Activated T-helper 17 cell treated with anti-CD3 and anti-CD28 coated beads, Interleukin-2, amount 50 U/mL, for 72 hours (primary cell): ENCODE data around the gene CAPZA2. TPM values are rescaled to one million over a fixed set of nuclear protein-coding genes. Genes with fewer than 3 reads are reported as not detected.

Experiments
- ATAC-seq: fragments of 150-1000 bp; cut with Tn5 transposase; replicated peaks from 2 replicates; pipeline ENCODE4 v1.10.0; 2021; ENCODE audit warnings: mild to moderate bottlenecking, moderate library complexity
- H3K27ac Mint-ChIP-seq: one replicate; pipeline ENCODE4 v1.8.0; 2022; ENCODE audit warnings: mixed read lengths
- H3K27me3 Mint-ChIP-seq: one replicate; pipeline ENCODE4 v1.8.0; 2022; ENCODE audit warnings: mixed read lengths
- H3K36me3 Mint-ChIP-seq: one replicate; pipeline ENCODE4 v1.8.0; 2022; ENCODE audit warnings: low read depth, mild to moderate bottlenecking, mixed read lengths
- H3K4me1 Mint-ChIP-seq: one replicate; pipeline ENCODE4 v1.8.0; 2022; ENCODE audit warnings: mixed read lengths
- H3K4me3 Mint-ChIP-seq: one replicate; pipeline ENCODE4 v1.8.0; 2022; ENCODE audit warnings: mild to moderate bottlenecking, mixed read lengths
- H3K9me3 Mint-ChIP-seq: one replicate; pipeline ENCODE4 v1.8.0; 2022; ENCODE audit warnings: mixed read lengths
- total RNA-seq, 2 donors: library from RNA; stranded (reverse); gene quantifications; one replicate each; pipeline ENCODE4 v1.2.3, GENCODE V29; 2022

CAPZA2 gene
- total RNA-seq, 2 donors from 2014 or later: 108 to 181 TPM

DNA sequence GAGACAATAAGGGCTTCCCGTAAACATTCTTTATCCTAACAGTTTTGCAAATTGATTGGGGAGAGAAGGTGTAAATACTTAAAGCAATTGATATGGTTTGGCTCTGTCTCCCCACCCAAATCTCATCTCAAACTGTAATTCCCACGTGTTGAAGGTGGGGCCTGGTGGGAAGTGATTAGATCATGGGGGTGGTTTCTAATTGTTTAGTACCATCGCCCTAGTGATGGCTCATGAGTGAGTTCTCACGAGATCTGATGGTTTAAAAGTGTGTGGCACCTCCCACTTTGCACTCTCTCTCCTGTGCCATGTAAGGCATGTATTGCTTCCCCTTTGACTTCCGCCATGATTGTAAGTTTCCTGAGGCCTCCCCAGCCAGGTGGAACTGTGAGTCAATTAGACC, 22.1 kb upstream of the CAPZA2 start:
- Mint-ChIP-seq H3K27ac (no peak overlapping the region), H3K4me3 (no peak overlapping the region), H3K9me3 (no peaks in the 10 kb centered on the region), H3K36me3 (no peaks in the 10 kb centered on the region), H3K4me1 (no peaks in the 10 kb centered on the region), H3K27me3 (peaks cover 19% of the 10 kb centered on the region)
- ATAC-seq: no peak

DNA sequence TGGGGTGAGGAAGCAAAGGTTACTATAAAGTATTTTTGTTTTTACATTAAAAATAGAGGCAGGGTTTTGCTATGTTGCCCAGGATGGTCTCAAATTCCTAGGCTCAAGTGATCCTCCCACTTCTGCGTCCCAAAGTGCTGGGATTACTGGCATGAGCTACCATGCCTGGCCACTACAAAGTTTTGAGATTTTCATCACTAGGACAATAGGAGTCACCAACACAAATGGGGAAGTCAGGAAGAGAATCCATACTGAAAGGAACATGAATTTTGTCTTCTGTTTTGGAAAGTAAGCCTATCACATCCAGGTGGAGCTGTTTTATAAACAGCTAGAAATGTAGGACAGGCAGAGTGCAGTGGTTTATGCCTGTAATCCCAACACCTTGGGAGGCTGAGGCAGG, 20.0 kb upstream of the CAPZA2 start:
- Mint-ChIP-seq H3K27me3 (peaks cover 23% of the 10 kb centered on the region), H3K4me1 (no peaks in the 10 kb centered on the region), H3K9me3 (no peaks in the 10 kb centered on the region), H3K36me3 (no peaks in the 10 kb centered on the region), H3K27ac (no peak overlapping the region), H3K4me3 (no peak overlapping the region)
- ATAC-seq: no peak

DNA sequence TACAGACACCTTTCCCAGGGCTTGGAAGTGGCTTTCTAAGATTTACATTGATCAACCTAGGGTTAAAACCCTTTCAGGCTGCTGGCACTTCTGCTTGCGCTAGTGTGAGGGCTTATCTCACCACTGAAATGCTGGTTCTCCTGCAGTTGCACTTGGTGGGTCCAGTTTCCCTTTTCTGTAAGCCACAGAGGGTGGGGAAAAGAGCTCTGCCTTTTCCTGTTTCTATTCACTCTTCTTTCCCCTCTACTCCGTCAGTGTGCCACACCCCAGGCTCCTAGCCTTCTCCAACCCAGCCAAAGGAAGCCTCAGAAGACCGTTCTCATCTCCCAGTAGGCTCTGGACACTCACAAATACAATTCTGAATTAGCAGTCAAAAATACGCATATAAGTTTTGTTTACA, 19.0 kb upstream of the CAPZA2 start:
- H3K27me3 Mint-ChIP-seq: peaks cover 24% of the 10 kb centered on the region
- ATAC-seq: no peak
- no peak overlapping the region for H3K4me3 Mint-ChIP-seq
- H3K4me1 Mint-ChIP-seq: no peaks in the 10 kb centered on the region
- no peaks in the 10 kb centered on the region for H3K36me3 Mint-ChIP-seq
- no peaks in the 10 kb centered on the region for H3K9me3 Mint-ChIP-seq
- no peak overlapping the region for H3K27ac Mint-ChIP-seq

DNA sequence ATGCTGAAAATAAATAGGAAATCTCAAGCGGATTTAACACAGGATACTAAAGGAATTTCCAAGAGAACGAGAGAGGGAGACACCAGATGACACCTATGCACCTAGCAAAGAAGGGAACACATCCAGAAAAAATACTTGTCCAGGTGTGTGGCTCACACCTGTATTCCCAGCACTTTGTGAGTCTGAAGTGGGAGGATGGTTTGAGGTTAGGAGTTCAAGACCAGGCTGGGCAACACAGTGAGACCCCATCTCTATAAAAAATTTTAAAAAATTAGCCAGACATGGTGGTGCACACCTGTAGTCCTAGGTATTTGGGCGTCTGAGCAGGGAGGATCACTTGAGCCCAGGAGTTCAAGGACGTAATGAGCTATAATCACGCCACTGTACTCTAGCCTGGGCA, 11.2 kb upstream of the CAPZA2 start:
- H3K9me3 Mint-ChIP-seq: no peaks in the 10 kb centered on the region
- H3K27me3 Mint-ChIP-seq: peaks cover 18% of the 10 kb centered on the region
- ATAC-seq: no peak
- H3K4me3 Mint-ChIP-seq: no peak overlapping the region
- no peaks in the 10 kb centered on the region for H3K36me3 Mint-ChIP-seq
- H3K4me1 Mint-ChIP-seq: no peaks in the 10 kb centered on the region
- H3K27ac Mint-ChIP-seq: no peak overlapping the region

DNA sequence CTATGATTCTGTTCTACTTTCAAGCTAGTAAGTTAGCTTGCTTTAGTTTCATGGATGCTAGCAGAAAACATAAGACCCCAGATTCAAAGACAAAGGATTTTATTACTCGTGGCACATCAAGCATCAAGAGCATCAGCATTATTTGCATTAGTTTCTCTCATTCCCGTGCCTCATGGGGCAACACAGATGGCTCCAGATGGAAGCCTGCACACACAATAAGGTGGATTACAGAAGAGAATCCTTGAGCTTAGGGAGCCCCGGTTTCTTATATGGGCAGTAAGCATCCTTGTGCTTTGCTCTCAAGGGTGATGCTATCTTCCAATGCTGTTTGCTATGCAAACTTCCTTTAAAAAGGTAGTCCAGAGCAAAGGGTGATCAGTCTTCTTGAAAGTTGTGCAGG, 10.7 kb upstream of the CAPZA2 start:
- H3K36me3 Mint-ChIP-seq: no peaks in the 10 kb centered on the region
- H3K9me3 Mint-ChIP-seq: no peaks in the 10 kb centered on the region
- peaks cover 18% of the 10 kb centered on the region for H3K27me3 Mint-ChIP-seq
- H3K4me3 Mint-ChIP-seq: no peak overlapping the region
- no peaks in the 10 kb centered on the region for H3K4me1 Mint-ChIP-seq
- ATAC-seq: no peak
- H3K27ac Mint-ChIP-seq: no peak overlapping the region

DNA sequence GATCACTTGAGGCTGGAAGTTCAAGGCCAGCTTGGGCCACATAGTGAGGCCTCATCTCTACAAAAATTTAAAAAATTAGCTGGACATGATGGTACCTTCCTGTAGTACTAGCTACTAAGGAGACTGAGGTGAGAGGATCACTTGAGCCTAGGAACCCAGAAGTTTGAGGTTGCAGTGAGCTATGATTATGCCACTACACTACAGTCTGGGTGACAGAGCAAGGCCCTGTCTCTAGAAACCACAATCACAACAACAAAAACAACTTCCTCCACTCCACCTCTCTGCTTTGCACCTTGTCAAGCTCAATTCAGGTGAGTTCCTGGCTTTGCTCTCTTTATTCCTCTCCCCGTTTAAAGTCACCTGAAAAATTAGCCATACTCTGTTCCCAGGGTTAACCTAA, 8.3 kb upstream of the CAPZA2 start:
- H3K4me3 Mint-ChIP-seq: no peak overlapping the region
- H3K4me1 Mint-ChIP-seq: no peaks in the 10 kb centered on the region

DNA sequence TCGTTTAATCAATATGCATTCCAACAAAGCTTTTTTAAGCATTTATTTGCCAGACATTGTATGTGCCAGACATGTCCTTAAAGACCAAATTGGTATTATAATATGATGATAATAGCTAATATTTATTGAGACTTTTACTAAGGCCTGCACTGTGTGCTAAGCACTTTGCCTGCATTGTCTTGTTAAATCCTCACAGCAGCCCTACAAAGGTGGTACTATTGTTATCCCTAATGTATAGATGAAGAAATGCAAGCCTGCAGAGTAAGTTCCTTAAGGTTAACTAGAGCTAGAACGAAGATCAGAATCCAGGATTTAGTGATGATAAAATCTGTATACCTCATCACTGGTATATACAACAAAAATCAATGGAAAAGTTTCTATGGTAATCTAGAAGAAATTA, 5.3 kb upstream of the CAPZA2 start:
- no peak overlapping the region for H3K4me3 Mint-ChIP-seq
- H3K36me3 Mint-ChIP-seq: no peaks in the 10 kb centered on the region
- H3K9me3 Mint-ChIP-seq: no peaks in the 10 kb centered on the region
- H3K27me3 Mint-ChIP-seq: peaks cover 9% of the 10 kb centered on the region
- no peak for ATAC-seq
- H3K27ac Mint-ChIP-seq: no peak overlapping the region
- peaks cover 5% of the 10 kb centered on the region for H3K4me1 Mint-ChIP-seq

More for the DNA sequence above, 8.3 kb upstream of the CAPZA2 start:
- no peak for ATAC-seq
- Mint-ChIP-seq H3K36me3 (no peaks in the 10 kb centered on the region), H3K27me3 (peaks cover 20% of the 10 kb centered on the region), H3K27ac (no peak overlapping the region), H3K9me3 (no peaks in the 10 kb centered on the region)

DNA sequence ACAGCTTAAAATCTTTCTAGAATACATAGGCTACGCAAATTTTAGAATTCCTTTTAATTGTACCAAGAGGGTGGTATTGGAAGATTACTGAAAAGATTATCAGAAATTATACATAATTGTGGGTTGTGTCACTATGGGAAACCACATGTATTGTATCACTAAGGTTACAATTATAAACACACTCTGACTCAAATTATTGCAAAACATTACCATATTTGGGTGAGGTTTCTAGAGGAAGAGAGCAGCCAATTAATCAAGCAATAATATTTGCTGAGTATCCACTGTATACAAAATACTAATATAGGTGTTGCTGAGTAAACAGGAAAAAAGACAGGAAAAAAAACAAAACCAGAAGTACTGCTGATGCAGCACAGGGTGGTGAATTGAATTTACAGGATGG, 3.1 kb upstream of the CAPZA2 start:
- H3K27ac Mint-ChIP-seq: peak overlapping the region; percentile 46
- no peak overlapping the region for H3K4me3 Mint-ChIP-seq
- no peaks in the 10 kb centered on the region for H3K9me3 Mint-ChIP-seq
- no peak for ATAC-seq
- no peaks in the 10 kb centered on the region for H3K36me3 Mint-ChIP-seq
- peaks cover 11% of the 10 kb centered on the region for H3K4me1 Mint-ChIP-seq
- H3K27me3 Mint-ChIP-seq: peaks cover 9% of the 10 kb centered on the region

DNA sequence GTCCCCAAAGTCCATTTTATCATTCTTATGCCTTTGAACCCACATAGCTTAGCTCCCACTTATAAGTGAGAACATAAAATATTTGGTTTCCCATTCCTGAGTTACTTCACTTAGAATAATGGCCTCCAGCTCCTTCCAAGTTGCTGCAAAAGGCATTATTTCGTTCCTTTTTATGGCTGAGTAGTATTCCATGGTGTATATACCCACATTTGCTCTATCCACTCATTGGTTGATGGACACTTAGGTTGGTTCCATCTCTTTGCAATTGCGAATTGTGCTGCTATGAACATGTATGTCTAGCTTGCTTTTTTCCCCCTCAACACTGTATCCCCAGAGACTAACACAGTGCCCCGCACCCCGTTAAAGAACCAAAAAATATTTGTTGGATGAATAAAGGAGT, 670 bp upstream of the CAPZA2 start:
- peaks cover 5% of the 10 kb centered on the region for H3K27me3 Mint-ChIP-seq
- H3K27ac Mint-ChIP-seq: peak overlapping the region; percentile 92
- H3K4me3 Mint-ChIP-seq: peak overlapping the region; percentile 88
- H3K36me3 Mint-ChIP-seq: peaks cover 14% of the 10 kb centered on the region
- no peak for ATAC-seq
- H3K4me1 Mint-ChIP-seq: peaks cover 17% of the 10 kb centered on the region
- no peaks in the 10 kb centered on the region for H3K9me3 Mint-ChIP-seq

DNA sequence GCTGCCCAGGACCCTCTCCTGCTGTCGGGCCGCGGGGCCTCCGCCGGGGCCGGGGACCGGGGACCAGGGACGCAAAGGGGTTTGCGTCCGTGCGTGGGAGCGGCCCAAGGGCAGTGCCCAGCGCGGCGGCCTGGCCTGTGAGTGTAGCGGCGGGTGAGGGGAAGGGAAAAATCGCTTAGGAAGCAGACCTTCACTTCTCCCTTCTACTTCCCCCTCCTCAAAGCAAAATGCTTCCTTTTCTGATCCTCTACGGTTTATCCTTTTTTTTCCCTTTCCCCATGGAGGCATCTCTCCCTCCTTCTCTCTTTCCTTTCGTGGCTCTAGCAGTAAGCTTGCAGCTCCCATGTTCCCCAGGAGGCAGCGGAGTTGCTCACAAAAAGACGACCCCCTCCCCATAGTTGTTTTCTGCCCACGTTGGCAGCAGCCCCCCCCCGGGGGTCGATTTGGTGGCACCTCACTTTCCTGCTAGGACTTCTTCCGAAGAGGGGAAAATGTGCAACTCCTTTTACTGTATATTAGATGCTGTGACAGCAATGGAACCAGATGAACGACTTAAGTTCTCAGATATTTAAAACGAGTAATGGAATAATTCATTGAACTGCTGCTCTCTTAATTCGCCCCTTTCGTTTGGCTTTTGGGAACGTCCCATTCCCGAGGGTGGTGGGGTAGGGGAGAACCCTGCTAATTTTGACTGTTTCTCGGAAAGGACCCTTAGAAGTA, 724 bp downstream of the CAPZA2 start:
- H3K4me1 Mint-ChIP-seq: peaks cover 27% of the 10 kb centered on the region
- peak; percentile 40 for ATAC-seq
- H3K27ac Mint-ChIP-seq: peak overlapping the region; percentile 92
- no peaks in the 10 kb centered on the region for H3K27me3 Mint-ChIP-seq
- peak overlapping the region; percentile 88 for H3K4me3 Mint-ChIP-seq
- no peaks in the 10 kb centered on the region for H3K9me3 Mint-ChIP-seq
- H3K36me3 Mint-ChIP-seq: peaks cover 21% of the 10 kb centered on the region

DNA sequence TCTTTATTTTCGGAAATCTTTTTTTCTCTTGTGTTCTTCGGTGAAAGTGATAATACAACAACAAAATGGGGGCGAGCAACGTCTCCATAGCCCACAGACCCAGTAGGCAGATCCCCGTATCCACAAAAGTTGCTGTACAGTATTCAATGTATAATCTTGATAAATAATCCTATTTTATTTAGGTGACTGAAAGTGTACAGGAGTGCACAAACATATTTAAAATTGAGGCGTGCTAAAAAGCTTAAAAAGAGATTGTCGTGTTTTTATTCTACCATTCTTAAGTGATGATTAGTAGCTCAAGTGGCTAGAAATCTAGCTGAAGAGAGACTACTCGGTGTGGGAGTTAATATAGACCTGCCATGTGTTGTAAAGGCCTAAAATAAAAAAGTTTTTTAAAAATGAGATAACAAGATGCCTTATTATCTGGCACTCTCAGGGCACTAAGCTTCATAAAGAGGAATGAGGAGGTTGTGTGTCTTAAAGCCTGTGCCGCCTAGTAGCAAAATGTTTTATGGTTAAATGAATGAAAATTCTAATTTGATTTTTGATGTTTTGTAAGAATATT, 1.6 kb downstream of the CAPZA2 start:
- H3K27me3 Mint-ChIP-seq: no peaks in the 10 kb centered on the region
- peak overlapping the region; percentile 88 for H3K4me3 Mint-ChIP-seq
- peaks cover 27% of the 10 kb centered on the region for H3K4me1 Mint-ChIP-seq
- peaks cover 21% of the 10 kb centered on the region for H3K36me3 Mint-ChIP-seq
- peak overlapping the region; percentile 92 for H3K27ac Mint-ChIP-seq
- no peaks in the 10 kb centered on the region for H3K9me3 Mint-ChIP-seq
- no peak for ATAC-seq

DNA sequence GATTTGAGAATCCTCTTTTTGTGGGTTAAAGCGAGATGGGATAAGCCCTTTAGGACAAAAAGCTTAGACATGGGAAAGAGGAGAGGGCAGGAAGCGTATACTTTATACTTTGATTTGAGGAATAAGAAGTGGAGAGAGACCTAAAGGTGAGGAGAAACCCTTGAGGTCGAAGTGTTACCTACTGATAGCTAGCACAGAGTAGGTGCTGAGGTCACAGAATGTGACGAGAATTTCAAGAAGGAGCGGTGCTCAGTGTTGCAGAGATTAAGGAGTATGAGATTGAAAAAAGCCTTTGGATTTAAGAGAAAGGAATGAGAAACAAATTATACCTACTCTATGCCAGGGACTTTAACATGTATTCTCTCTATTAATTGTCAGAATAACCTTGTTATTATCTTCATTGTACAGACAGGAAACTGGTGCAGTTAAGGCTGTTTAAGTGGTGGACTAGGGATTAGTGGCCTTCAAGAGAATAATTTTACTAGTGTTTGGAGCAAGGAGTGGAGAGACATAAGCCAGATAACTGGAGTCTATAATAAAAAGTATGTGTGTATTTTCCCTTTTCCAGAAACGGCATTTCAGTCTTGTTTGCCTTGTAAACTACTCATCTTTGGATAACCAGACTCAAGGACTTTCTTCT, 8.8 kb downstream of the CAPZA2 start:
- peak overlapping the region; percentile 51 for H3K4me3 Mint-ChIP-seq
- H3K27ac Mint-ChIP-seq: peak overlapping the region; percentile 4
- H3K4me1 Mint-ChIP-seq: peaks cover 46% of the 10 kb centered on the region
- ATAC-seq: no peak
- no peaks in the 10 kb centered on the region for H3K27me3 Mint-ChIP-seq
- H3K36me3 Mint-ChIP-seq: peaks cover 43% of the 10 kb centered on the region
- H3K9me3 Mint-ChIP-seq: no peaks in the 10 kb centered on the region

DNA sequence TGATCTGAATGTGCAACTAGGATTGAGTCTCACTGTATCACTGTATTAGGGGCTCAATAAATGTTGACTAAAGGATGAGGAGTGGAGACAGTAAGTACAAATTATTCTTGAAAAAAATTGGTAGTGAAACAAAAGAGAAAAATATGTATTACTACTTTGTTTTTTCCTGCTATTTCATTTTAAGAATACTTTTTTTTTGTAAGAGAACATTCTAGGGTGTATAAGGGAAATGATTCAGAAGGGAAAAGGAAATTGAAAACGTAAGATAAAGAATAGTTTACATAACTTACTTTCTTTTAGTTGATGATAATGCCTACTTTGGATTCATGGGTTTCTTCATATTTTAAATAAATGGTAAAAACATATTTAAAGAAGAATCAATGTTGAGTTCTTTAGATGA, 9.6 kb downstream of the CAPZA2 start:
- peak; percentile 63 for ATAC-seq
- Mint-ChIP-seq H3K27me3 (no peaks in the 10 kb centered on the region), H3K4me3 (peak overlapping the region; percentile 51), H3K27ac (peak overlapping the region; percentile 53), H3K36me3 (peaks cover 38% of the 10 kb centered on the region), H3K4me1 (peaks cover 45% of the 10 kb centered on the region), H3K9me3 (no peaks in the 10 kb centered on the region)

DNA sequence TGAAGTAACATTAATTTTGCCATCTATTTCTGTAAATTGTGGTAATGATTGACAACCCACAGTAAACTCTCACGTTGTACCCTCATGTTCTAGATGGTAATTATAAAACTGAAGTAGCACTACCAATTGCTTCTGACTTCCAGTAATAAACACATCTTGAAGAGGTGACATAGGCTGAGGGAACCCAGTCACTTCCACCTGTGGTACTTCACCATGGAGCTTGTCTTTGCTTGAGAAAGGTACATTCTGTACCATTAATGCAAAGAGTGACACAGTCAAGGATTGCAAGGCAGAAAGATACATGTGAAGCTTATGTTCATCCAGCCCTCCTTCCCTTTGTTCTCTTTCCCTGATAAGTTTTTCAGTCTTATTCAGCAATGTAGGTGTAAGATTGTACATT, 11.2 kb downstream of the CAPZA2 start:
- Mint-ChIP-seq H3K27me3 (no peaks in the 10 kb centered on the region), H3K4me1 (peaks cover 35% of the 10 kb centered on the region), H3K9me3 (no peaks in the 10 kb centered on the region), H3K36me3 (peaks cover 34% of the 10 kb centered on the region), H3K4me3 (peak overlapping the region; percentile 17), H3K27ac (no peak overlapping the region)
- no peak for ATAC-seq
